SH-SY5Y (cell line): ENCODE measurements around the gene AIM2.

ENCODE experiments used
- GATA2 ChIP-seq: IDR thresholded peaks from 2 replicates; pipeline ENCODE4 v1.6.1; 2011; ENCODE audit warnings: mild to moderate bottlenecking, low read depth, low read length
- GATA3 ChIP-seq: IDR thresholded peaks from 2 replicates; pipeline ENCODE4 v1.6.1; 2011; ENCODE audit warnings: low read depth, mild to moderate bottlenecking, low read length, moderate library complexity

GRCh38 chr1:159025043-159025442 is 51.5 kb downstream of the AIM2 start:
- TF ChIP-seq GATA3 (no peak), GATA2 (no peak)
